Parathyroid adenoma (tissue), 2 donors: Measurements from ENCODE around the gene DRGX.

Experiments
- H2AFZ ChIP-seq: fragments of 300-600 bp; sonication (generic); one replicate; pipeline ENCODE4 v1.7.0; 2017; ENCODE audit warnings: antibody characterized with exemption, mild to moderate bottlenecking
- H3K27ac ChIP-seq: fragments of 300-600 bp; sonication (generic); one replicate; pipeline ENCODE4 v1.7.0; 2017
- H3K27me3 ChIP-seq: fragments of 300-600 bp; sonication (generic); one replicate; pipeline ENCODE4 v1.7.0; 2017; ENCODE audit warnings: low read length; ENCODE audit not compliant: control insufficient read depth, insufficient read depth
- H3K36me3 ChIP-seq: fragments of 300-600 bp; sonication (generic); one replicate; pipeline ENCODE4 v1.7.0; 2017; ENCODE audit warnings: low read length; ENCODE audit not compliant: control insufficient read depth, insufficient read depth
- H3K4me1 ChIP-seq: fragments of 300-600 bp; sonication (generic); one replicate; pipeline ENCODE4 v1.7.0; 2017; ENCODE audit warnings: control low read depth
- H3K4me2 ChIP-seq: fragments of 300-600 bp; sonication (generic); one replicate; pipeline ENCODE4 v1.7.0; 2017; ENCODE audit warnings: low read length
- H3K4me3 ChIP-seq: fragments of 300-600 bp; sonication (generic); one replicate; pipeline ENCODE4 v1.7.0; 2017; ENCODE audit warnings: low read depth, low read length
- H3K79me2 ChIP-seq: fragments of 300-600 bp; sonication (generic); one replicate; pipeline ENCODE4 v1.7.0; 2017; ENCODE audit warnings: control low read depth
- H3K9ac ChIP-seq: fragments of 300-600 bp; sonication (generic); one replicate; pipeline ENCODE4 v1.7.0; 2017; ENCODE audit warnings: mild to moderate bottlenecking
- H3K9me3 ChIP-seq: fragments of 300-600 bp; sonication (generic); one replicate; pipeline ENCODE4 v1.7.0; 2017; ENCODE audit warnings: low read length; ENCODE audit not compliant: control insufficient read depth
- CTCF ChIP-seq: fragments of 300-600 bp; sonication (generic); IDR thresholded peaks from one replicate; pipeline ENCODE4 v1.7.0; 2017; ENCODE audit warnings: antibody characterized with exemption, mild to moderate bottlenecking
- donor health status: primary hyperparathyroidism.

The DRGX gene

GRCh38 chr10:49369216-49370162, 26.4 kb downstream of the DRGX start:
- Histone ChIP-seq H3K27ac (no peak overlapping the region), H3K27me3 (no peaks in the 10 kb centered on the region), H3K9me3 (no peaks in the 10 kb centered on the region), H3K4me3 (no peak overlapping the region), H3K36me3 (no peaks in the 10 kb centered on the region), H2AFZ (no peak overlapping the region), H3K4me2 (no peak overlapping the region), H3K4me1 (no peaks in the 10 kb centered on the region), H3K79me2 (no peaks in the 10 kb centered on the region), H3K9ac (no peak overlapping the region)
- no peak for TF ChIP-seq CTCF

GRCh38 chr10:49368256-49368655, 27.6 kb downstream of the DRGX start:
- no peaks in the 10 kb centered on the region for H3K9me3 ChIP-seq
- H3K4me1 ChIP-seq, result no peaks in the 10 kb centered on the region
- H3K4me2 ChIP-seq, result no peak overlapping the region
- H3K4me3 ChIP-seq, result no peak overlapping the region
- no peak overlapping the region for H3K27ac ChIP-seq
- H3K27me3 ChIP-seq, result no peaks in the 10 kb centered on the region
- H2AFZ ChIP-seq, result no peak overlapping the region
- H3K9ac ChIP-seq, result no peak overlapping the region
- H3K36me3 ChIP-seq, result no peaks in the 10 kb centered on the region
- TF ChIP-seq CTCF, result no peak
- H3K79me2 ChIP-seq, result no peaks in the 10 kb centered on the region

- Histone ChIP-seq H3K9ac (no peak overlapping the region), H3K27ac (no peak overlapping the region), H3K79me2 (no peaks in the 10 kb centered on the region), H3K9me3 (no peaks in the 10 kb centered on the region), H3K4me3 (no peak overlapping the region), H3K36me3 (no peaks in the 10 kb centered on the region), H3K4me1 (no peaks in the 10 kb centered on the region), H3K4me2 (no peak overlapping the region), H3K27me3 (no peaks in the 10 kb centered on the region), H2AFZ (no peak overlapping the region)
- no peak for TF ChIP-seq CTCF
These were observed 28.3 kb downstream of the DRGX start for GRCh38 chr10:49367600-49367999.

GRCh38 chr10:49366460-49366859, 29.4 kb downstream of the DRGX start:
- Histone ChIP-seq H3K4me2 (no peak overlapping the region), H3K27ac (no peak overlapping the region)
- TF ChIP-seq CTCF, result no peak

More at GRCh38 chr10:49366460-49366859, 29.4 kb downstream of the DRGX start:
- no peaks in the 10 kb centered on the region for H3K36me3 ChIP-seq
- no peak overlapping the region for H3K4me3 ChIP-seq
- no peaks in the 10 kb centered on the region for H3K4me1 ChIP-seq
- no peaks in the 10 kb centered on the region for H3K9me3 ChIP-seq
- no peaks in the 10 kb centered on the region for H3K27me3 ChIP-seq
- H3K9ac ChIP-seq, result no peak overlapping the region
- no peak overlapping the region for H2AFZ ChIP-seq
- no peaks in the 10 kb centered on the region for H3K79me2 ChIP-seq
